T follicular helper cell (primary cell): Measurements from ENCODE around the gene ZNF609.
A peak's percentile ranks its signal among the peaks of the same experiment; 100 is the strongest.

ENCODE experiments used
- DNase-seq: peaks from one replicate; pipeline ENCODE4 v3.0.0-alpha.2; 2020; ENCODE audit warnings: low read depth

Gene ZNF609

DNA sequence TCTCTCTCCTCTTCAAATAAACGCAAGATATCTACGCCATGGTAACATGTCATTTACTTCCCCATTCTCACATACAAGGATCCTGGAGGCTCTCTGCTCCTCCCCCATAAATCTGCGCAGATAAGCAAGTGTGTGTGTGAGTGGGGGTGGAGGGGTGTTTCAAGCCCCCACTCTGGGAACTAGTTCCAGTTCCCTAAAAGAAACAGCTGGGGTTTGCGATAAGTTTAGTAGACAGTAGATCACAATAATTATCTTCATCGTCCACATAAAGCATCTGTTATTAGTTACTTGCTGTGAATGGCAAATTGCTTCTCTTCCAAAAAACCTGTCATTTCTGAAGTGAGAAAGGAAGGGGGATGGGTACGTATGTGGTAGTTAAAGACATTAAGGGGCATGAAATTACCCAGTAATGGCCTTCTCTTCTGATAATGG lies 235.2 kb downstream of the ZNF609 start:
- no peak for DNase-seq

DNA sequence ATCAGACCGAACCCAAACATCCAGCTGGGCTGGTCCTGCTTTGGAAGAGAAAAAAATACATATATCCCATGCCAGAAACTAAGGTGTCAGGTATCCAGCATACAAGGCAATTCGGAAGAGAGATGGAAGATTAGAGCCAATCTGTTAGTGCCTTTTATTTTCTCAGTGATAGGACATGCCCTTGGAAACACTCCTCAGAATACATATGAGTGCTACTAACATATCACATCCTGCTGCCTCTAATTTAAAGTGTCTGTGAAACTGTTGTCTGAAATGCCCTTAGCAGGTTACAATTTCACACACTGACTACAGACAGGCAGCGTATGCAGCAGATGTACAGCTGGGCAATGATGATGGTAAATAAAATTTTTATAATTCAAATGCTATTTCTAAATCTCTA lies 236.1 kb downstream of the ZNF609 start:
- DNase-seq = no peak

DNA sequence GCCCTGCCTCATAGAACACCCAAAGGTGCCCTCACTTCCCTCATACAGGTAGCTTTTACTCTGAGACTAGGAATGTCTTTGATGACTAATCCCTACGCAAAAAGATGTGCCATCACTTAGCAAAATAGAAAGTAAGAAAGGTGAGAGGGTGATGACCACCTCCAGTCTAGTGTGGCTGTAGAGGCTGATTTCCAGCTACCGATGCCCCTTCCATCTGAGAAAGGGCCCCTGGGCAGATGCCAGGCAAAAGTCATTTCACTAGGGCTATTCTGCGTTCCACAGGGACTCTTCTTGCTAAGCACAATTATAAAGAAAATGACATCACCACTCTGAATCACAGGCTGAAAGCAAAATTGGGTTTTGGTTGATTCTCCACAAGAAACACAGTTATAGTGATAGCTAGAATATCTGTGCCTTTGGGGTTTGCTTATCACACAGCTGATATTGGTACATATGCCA lies 237.6 kb downstream of the ZNF609 start:
- no peak for DNase-seq

DNA sequence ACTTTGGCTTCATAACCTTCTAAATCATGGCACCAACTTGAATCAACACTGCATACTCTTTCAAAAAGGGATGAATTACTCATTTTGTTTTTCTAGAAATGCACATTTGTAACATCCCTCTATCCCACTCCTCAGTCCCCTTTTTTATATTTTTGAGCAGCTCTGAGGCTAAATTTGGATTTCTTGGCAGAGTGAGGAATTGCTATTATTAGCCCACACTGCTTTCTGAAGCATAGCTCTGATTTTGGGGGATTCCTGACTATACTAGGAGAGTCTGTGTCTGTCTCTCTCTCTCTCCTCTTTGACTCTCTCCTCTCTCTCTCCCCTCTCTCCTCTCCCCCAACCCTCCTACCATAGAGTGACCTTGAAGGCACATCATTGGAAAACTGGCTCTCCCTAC lies 238.4 kb downstream of the ZNF609 start:
- DNase-seq = no peak

DNA sequence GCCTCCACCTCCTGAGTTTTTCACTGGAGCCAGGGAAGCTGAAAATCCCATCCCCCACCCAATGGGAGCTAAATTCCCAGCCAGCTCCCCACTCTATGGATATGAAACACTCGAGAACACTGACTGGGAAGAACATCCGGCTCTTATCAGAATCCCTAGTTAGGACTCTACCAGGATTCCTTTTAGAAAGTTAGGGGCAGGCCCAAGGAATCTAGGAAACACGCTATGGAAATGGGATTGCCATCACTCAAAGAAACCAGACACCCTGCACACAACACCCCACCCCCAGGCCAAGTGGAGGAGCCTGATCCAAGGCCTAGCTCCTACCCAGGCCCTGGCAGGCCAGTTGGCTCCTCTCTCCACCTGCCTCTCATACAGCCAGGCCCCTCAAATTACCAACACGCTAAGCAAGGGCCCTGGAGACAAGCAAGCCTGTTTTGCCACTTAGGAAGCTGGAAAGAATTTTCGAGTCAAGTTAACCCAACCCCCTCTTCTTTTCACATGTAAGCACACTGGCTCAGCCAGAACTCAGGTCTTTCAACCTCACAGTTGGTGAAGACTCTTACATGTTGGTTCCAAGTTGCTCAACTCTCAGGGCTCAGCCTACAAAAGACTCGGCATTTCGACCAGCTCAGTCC lies 239.5 kb downstream of the ZNF609 start:
- no peak for DNase-seq

DNA sequence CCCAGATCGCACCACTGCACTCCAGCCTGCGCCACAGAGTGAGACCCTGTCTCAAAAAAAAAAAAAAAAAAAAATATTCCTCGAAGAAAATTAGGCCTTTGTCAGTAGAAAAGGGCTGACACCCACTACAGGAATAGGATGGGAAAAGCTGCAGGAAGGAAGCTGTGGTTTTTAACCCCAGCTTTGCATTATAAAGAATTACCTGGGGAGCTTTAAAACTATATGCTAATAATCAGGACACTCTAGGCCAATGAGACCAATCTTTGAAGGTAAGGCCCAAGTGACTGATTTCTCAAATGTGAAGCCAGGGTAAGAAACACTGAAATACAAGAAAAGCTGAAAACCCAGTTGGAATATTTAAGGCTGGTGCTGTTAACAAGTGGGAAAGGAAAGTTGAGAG lies 240.7 kb downstream of the ZNF609 start:
- no peak for DNase-seq

DNA sequence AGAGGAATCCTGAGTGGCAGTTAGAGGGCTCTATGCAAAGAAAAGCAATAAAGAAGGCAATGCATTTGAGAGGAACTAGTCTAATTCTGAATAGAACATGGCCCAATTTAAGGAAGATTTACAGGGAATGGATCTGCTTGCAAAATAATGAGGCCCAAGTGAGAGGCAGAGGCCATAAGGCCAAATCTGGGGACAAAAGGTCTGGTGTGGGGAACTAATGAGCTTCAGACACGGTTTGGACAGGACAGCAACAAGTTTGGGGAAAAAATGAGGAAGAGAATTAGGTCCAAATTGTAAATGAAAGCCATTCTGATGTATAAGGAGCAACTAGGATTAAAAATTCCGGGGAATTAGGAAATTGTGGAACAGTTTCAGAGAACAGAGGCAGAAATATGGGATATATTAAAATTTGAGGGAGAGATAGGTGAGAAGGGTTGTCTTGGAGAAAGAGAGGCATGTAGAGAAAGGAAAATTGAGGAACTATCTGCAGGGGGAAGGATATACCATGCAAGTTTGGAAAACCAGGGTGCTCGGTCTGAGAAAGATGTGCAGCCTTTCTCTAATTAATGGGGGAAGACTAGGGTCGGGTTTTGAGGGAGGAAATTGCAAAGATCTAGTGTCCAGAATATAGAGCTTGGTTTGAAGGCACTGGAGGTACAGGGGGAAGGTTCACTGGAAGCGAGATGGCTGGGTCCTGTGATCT lies 241.3 kb downstream of the ZNF609 start:
- DNase-seq = no peak

DNA sequence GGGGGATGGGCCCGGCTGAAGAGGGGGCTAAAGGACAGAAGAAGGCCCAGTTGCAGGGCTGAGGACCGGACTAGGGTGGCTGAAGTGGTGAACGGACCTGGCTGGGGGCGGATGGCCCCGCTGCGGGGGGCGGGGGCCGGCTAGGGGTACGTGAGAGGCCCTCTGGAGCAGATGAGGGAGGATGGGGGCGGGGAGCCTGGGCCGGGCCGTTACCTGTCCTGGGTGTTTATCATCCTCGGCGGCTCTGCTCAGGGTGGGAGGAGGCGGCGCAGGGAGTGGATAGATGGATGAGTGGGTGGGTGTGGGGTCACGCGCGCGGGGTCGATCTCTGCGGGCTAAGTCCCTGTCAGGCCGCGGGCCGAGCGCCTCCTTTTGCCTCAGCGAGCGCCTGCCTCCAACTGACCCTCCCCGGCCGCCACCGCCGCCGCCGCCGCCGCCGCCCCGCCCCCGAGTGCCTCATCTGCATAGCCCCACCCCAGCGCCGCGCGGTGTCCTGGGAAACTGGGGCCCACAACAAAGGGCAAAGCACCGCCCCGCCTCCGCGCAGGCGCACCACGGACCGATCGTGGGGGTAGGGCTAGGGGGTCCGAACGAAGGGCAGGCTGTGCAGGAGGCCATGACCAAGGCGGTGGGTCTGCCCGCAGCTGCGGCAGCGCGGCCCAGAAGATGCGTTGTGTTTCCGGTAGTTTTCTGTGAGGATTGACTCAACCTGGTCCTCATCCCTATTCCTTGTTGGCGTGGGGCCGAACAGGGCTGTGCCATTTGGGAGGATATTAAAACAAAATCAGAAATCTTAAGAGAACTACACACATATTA lies 242.6 kb downstream of the ZNF609 start:
- DNase-seq = peak; percentile 89

DNA sequence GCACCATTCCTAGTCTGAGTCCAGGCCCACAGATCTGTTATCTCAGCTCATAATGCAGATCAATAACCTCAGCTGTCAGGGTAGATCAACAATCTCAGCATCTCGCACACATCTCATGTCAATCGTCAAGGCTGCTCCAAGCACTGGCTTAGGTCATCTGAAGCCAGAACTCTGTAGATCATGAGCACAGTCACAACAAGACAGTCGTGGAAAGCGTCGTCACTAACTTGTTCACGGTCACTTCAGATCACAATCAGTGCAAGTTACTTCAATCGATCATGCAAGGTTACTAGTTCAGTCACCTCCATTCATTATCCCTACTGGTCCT lies 243.2 kb downstream of the ZNF609 start:
- DNase-seq = no peak

DNA sequence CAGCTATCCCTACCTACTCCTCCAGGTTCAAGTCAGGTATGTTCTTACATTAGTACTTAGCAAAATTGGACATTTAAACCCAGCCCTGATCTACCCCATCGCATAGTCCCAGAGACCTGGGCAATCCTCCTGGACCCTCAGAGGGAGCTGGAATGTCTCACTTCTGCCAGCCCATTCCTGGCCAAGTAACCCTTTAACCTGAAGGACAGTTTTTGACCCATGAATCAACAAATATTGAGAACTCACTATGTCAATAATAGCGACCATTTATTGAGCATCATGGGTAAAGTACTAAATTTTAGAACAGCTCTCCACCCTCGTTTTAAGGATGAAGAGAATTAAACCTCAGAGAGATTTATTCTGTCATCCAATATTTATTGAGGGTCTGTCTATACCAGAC lies 244.6 kb downstream of the ZNF609 start:
- DNase-seq = no peak

DNA sequence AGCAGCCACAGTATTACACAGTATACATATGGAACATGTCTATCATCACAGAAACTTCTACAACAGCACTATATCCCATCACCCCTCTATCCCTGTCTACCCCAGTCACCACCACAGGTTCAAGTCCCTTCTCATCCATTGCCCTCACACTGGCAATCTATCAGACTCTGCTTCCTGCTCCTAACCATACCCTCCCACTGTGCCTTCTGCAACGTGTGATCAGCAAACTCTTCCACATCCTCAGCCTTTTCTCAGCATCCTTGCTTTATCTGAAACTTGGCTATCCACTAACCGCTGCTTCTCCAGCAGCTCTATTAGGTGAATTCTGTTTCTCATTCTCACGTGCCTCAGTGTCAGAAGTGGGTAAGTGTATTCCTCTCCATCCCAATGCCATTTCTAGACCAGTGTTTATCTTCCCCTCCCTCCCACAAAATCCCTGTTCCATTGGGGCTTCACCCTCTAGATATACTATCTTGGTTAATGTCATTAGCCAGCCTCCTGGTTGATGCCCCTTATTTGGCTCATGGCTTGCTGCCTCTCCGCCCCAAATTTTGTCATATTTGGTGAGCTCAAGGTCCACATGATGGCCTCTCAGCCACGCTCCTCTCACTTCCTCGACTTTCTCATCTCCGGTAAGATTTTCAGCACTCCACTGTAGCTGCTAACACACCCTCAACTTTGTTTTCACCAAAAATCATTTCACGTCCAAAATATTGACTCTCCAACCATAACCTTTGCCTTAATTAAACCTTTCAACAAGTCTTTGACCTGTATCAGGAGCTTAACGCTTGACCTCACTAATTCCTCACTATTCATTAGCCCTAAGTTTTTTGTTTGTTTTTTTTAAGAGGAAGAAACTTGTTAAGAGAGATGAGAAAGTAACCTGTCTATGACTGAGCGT lies 245.9 kb downstream of the ZNF609 start:
- DNase-seq = no peak

DNA sequence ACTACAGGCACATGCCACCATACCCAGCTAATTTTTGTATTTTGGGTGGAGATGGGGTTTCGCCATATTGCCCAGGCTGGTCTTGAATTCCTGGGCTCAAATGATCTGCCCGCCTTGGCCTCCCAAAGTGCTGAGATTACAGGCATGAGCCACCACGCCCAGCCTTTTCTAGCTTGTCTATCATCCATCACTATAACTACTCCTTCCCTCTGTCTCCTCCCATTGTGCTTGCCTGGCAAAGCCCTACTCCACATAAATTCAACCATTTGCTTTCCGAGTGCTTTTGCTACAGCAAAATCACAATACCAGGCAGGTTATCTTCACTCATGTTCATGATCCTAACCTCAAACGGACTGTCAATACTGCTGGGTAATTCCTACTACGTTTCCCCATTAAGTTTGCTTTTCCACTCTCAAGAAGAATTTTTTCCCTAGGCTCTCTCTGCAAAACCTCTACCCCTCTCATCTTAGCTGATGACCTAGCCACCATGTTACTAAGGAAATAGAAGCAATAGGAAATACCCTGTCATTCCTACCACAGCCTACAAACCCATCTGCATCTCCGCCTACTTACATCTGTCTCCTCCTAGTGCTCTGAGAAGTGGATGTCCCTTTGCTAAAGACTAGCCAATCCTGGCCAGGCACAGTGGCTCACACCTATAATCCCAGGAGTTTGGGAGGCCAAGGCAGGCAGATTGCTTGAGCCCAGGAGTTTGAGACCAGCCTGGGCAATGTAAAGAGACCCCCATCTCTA lies 250.5 kb downstream of the ZNF609 start:
- DNase-seq = no peak

DNA sequence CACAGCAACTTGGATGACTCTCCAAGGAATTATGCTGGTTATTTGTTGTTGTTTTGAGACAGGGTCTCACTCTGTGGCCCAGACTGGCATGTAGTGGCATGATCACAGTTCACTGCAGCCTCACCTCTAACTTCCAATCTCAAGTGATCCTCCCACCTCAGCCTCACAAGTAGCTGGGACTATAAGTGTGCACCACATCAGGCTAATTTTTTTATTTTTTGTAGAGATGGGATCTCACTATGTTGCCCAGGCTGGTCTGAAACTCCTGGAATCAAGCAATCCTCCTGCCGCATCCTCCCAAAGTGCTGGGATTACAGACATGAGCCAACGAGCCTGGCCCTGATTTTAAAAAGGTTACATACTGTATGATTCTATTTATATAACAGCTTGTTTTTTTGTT lies 252.0 kb downstream of the ZNF609 start:
- no peak for DNase-seq

DNA sequence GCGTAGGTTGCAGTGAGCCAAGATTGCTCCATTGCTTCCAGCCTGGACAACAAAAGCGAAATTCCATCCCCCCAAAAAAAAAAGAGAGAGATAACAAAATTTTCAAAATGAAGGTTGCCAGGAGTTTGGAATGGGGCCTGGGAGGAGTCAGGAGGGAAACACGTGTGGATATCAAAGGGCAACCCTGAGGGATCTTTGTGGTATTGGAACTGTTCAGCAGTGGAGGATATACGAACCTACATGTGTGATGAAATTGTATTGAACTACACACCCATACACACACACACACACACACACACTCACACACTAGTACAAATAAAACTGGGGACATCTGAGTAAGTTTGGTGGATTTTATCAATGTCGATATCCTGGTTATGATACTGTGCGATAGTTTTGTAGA lies 253.2 kb downstream of the ZNF609 start:
- no peak for DNase-seq

DNA sequence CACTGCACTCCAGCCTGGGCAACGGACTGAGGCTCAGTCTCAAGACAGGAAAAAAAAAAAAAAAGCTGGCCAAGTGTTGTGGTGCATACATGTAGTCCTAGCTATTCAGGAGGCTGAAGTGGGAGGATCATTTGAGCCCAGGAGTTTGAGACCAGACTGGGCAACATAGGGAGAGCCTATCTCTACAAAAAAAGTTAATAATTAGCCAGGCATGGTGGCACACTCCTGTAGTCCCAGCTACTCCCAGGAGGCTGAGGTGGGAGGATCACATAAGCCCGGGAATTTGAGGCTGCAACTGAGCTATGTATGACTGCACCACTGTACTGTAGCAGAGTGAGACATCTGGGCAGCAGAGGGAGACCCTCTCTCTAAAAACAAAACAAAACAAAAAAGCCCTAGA lies 256.1 kb downstream of the ZNF609 start:
- no peak for DNase-seq

DNA sequence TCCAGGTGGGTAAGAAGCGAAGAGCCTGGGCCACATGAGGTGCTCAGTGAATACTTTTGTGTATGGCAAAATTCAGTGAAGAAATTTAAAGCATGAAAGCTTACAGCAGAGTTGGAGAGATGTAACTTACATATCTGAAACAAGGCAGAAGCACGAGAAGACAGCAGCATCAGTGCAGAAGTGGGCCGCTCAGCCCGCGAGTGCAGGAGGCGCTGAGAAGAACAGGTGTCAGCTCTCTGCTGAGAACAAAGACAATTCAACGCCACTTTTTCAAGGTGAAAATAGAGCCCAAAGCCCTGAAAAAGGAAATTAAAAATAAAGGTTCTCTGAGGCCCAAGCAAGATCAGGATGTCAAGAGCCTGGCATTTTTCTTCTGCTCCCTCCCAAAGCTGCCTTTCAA lies 256.8 kb downstream of the ZNF609 start:
- DNase-seq = no peak

DNA sequence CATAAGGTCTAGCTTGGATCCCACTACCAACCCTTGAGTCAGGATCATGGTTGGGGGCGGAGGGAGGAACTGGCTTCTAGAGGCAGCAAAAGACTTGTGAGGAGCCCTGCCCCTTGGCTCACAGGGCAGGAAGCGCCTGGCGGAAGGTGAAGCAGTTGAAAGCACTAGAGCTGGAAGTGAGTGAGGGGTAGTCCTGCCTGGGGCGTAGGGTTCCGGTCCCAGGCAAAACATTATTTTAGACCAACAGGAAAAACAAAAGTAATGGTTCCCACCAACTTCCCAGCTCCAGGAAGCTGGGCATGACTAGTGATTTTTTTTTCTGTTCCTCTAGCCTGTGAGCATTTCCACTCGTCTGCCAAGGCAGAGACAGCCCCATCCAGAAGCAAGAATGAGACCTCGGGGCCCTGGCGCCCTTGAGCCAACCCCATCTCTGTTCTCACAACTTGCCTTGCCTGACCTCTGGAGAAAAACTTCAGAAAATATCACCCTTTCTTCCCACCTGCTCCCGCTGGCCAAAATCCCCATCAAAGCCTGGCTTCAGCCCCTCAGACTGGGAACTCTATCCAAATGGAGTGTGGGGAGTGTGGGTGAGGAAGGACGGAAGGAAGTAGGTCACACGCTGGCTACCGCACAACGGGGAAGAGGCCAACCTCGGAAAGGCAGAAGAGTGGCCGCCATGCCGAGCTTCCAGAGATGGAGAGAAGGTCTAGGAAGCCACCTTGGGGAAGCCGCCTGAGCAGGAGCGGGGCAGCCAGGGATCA lies 257.5 kb downstream of the ZNF609 start:
- no peak for DNase-seq

DNA sequence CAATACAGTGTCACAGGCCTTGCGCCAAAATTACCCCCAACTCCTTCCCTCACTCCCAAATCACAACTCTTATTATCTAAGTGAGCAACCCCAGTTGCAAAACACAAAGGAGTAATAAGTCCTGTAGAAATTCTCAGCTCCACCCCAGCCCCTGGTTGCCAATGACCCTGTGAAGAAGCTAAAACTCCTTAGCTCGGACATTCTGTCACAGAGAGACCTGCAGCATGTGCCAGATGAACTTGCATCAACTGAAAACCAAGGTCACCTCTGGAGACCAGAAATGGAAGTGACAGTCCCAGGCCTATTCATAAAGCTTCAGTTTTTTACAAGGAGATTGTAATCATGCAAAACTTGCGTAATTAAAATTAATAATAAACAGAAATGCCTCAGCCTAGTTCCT lies 259.8 kb downstream of the ZNF609 start:
- DNase-seq = no peak

DNA sequence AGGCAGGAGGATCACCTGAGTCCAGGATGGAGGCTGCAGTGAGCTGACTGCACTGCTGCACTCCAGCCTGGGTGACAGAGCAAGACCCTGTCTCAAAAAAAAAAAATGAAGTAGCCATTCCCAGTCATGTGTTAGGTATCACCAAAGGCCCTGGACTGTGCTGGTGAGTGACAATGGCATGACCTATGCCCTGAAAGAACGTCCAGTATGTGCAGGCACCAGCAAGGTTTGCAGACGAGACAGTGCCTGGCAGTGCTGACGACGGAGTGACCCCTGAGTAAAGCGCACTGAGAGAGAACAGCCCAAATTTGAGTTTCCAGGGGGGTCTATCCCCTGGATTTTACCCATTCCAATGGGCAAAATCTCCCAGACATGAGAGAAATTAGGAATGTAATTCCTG lies 269.8 kb downstream of the ZNF609 start:
- DNase-seq = no peak

DNA sequence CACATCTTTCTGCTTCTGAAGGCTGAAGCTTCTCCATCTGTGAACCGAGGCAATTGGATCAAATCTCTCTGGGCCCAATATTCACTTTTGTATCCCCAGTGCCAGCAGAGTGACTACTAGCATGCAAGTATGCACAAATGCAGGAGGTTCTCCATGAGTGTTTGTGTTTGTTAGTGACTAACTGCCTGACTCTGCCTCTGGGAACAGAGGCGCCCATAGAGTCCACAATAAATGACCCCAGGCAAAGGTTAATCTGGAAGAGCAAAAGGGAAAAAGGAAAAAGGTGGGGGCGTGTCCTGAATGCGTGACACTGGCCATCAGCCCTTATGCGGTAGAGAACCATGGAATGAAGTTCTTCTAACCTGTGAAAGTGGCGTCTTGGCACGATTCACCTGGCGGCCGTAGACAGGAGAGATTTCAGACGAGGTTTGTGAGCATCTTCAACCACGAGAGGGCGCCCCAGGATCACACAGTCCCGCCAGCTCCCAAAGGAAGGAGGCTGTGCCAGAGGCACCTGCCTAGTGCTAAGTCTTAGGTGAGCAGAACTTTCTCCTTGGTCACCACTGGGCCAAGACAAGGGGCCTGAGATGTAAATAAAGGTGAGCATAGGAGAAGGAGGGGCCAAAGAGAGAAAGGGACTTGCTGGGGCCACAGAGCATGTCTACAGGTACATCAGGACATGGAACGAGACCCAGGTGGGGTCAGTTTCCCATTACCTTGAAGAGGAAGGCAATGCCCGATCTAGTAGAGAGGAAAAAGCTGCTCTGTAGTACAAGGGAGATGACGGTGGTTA lies 270.8 kb downstream of the ZNF609 start:
- DNase-seq = peak; percentile 81
